Renal cortex interstitium (tissue), 11 donors: ENCODE measurements around the gene SLC1A7. TPM values are rescaled to one million over a fixed set of nuclear protein-coding genes. Genes with fewer than 3 reads are reported as not detected.

Experiments
- DNase-seq, 11 donors: peaks; one replicate each; pipeline ENCODE4 v3.0.0-alpha.2; 2013; ENCODE audit warnings: low read depth in 9 of 11, low spot score in 4 of 11; ENCODE audit errors: extremely low read depth in 1 of 11
- polyA plus RNA-seq, 3 donors: library from polyadenylated mRNA; unstranded; fragments of 120-200 nt; gene quantifications; one replicate each; pipeline ENCODE4 v1.2.1, GENCODE V29; 2013; ENCODE audit not compliant: insufficient read length in 3 of 3

SLC1A7 gene
- polyA plus RNA-seq, 3 donors, result 0.10 to 0.27 TPM; not detected in 1

DNA sequence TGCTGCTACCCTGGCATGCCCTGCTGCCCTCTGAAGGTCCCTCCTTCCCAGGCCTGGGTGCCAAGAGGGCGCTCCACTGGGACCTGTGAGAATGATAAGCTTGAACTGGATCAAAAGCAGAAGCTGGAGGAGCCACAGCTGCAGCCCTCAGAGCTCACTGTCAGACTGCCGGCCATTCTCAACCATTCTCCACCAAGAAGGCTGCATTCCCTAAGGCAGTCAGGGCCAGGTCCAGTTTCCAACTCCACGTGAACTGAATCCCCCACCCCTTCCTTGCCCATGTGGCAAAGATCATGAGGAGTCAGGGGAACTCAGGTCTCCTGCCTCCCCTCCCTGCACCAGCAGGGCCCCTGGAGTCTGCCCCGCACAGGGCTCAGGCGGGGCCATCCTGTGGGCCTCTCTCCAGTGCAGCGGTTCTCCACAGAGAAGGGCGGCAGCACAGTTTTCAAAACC is 19.5 kb downstream of the SLC1A7 start:
- no peak for DNase-seq

DNA sequence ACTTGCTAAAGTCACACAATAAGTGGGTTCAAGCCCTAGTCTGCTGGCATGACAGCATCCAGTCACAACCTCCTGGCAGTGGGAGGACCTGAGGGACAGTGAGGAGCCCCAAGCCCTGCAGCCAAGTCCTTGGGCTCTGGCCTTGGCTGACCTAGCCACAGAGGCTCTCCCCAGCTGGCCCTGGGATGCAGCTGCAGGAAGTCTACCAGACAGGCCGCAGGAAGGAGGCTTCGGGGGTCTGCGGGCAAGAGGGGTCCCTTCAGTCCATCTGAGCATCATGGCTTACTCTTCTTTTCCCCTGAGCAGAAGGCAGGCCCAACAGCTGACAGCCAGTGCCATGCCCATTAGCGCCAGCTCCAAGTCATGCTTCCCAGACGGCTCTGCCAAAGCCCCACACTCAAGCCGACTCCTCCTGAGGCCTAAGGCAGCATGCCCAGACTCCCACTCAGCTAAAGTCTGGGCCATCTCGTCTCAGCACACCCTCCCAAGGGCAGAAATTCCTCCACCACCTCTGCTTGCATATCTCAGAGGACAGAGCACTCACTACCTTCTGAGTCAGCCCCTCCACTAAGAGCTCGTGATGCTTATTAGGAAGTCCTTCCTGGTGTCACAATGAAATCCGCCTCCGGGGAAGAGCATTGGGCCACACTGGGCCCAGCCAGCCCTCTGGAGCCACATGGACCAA is 20.1 kb downstream of the SLC1A7 start:
- no peak for DNase-seq

DNA sequence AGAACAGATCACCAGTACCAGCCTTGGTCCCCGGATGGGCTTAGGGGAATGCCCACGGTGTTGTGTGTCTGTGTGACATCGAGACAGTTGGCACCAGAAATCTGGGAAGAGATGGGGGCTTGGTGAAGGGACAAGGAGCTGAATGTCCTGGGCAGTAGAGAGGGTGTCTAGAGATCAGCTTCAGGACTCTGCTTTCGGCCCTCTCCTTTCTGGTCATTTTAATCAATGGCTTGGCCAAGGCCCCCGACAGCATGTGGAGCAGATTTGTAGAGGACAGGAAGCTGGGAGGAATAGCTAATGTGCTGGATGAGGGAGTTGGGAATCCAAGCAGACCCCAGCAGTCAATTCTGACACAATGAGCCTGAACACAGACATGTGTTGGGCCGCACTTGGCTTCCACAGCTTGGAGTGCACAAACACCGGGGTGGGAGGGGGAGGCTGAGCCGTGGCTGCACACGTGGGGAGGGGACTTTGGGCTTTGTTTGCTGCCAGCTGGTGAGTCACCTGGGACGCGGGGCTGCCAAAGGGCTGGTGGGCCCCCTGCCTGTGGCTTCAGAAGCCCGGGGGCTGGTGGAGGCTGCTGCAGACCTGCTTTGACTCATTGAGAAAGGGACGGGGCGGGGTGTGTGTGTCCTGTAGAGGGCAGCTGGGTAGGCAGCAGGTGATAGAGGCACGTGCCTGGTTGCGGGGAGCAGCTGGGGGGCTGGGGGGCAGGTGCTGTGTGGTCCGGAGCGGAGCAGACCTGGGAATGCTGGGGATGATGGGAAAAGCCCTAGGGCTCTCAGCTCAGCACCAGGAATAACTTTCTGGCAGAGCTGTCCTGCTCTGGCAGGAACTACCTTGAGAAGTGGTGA is 20.9 kb downstream of the SLC1A7 start:
- peak in 1 of 11 donors; percentile 32 for DNase-seq

DNA sequence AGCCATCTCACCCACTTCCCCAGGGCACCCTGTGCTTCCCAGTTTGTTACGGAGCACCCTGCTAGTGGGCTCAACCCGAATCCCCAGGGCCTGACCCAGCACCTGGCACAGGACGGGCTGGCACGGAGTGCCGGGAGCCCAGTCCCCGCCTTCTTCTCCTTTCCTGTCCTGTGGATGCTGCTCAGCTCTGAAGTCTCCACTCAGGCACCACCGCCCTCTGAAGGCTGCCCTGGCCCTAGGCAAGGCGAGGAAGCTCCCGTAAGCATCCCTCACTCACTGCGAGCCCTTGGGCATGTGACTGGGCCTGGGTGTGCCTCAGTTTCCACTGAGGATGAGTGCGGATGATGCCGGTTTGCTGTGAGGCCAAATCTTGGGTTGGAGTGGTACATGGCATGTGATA is 21.8 kb downstream of the SLC1A7 start:
- no peak for DNase-seq

DNA sequence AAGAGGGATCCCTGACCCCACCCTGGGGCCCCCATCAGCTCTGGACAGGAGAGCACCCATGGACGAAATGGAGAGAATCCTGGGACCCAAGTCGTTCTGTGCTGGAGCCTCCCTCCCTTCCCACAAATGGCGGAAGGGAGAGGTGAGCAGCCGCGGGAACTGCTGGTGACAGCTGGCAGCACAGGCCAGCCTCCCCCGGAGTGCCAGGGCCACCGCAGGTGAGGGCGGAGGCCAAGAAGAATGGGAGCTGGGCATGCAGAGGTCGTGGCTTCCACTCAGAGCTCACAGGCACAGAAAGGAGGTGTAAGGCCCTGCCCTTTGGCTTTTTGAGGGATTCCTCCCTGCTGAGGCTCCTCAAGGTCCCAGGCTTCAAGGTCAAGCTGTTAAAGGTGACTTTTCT is 24.6 kb downstream of the SLC1A7 start:
- no peak for DNase-seq

DNA sequence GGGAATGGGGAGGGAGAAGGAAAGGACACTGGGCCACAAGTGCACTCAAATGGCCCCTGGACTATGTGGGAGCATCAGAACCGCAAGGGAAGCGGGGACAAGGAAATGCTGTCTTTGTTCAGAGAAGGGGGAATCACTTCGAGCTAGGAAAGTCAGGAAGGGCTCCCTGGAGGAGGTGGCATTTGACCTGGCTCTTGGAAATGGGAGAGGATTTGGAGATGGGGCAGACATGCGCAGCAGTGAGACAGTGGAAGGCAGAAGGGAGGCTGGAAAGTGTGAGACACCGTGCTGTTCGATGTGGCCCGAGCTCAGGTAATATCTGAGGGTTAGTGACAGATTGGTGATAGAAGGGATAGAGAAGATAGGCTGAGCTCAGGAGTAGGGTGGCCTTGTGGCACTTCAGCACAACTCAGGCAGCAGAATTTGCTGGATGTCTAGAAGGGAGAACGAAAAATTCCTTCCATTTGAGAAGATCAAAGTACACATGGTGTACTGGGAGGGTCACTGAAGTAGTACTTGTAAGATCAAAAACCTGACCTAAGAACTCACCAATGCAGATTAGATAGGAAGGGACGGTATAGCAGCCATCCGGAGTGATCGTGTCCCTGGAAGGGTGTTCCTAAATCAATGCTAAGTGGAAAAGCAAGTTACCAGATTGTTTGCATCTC is 25.4 kb downstream of the SLC1A7 start:
- no peak for DNase-seq

DNA sequence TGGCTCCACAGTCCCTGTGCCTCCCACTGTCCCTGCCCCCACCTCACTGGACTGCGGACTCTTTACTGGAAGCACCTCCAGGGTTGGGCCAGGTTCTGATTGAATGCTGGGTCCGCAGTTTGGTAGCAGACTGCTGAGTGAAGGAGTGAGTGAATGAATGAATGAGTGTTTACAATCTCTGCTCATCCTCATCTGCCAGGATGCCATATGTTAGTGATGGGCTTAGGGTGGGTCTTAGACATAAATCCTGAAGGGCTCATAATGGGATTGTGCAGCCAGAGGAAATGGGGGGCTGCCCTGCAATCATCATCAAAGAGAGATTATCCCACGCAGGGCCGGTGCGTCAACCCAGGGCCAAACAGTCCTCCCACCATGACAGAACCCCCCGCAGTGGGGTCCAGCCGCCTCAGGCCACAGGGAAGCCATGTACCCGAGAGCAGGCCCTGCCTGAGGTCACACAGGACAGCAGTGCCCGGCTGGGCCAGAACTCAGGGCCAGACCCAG is 26.1 kb downstream of the SLC1A7 start:
- DNase-seq, result no peak

DNA sequence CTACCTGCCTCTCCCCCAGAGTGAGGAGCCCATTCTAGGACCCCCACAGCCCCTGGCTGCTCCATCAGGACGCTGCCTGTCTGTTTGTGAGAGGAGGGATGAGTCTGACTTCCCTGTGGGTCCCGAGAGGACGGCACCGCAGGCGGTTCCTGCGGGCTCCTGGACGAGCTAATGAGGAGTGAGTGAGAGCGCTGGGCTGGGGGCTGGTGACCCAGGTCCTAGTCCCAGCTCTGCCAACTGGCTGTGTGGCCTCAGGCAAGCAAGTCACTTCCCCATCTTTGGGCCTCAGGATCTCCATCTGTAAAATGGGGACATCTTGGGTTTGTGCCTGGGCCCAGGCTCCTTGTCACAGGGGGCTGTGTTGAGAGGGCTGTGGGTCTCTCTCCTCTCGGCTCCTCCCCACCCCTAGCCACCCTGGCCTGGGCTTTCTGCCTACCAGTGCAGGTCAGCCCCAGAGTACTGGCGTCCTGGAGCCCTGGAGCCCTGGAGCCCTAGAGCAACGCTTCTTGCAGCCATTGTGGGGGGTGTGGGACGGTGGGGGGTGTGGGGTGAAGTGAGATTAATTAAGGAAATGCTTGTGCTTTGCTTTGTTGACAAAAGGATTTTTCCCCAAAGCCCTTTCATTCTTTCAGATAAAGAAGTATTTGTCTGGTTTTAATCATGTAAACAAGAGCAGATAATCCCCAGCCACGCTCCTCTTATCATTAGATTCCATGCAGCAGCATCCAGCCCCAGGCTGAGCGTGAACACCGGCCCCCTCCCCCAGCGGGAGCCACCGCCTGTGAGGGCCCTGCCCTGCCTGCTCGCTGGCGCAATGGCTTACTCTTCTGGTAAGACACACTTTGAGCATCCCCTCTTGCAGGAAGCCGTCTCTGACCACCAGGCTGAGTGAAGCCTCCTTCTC is 26.8 kb downstream of the SLC1A7 start:
- DNase-seq, result no peak

DNA sequence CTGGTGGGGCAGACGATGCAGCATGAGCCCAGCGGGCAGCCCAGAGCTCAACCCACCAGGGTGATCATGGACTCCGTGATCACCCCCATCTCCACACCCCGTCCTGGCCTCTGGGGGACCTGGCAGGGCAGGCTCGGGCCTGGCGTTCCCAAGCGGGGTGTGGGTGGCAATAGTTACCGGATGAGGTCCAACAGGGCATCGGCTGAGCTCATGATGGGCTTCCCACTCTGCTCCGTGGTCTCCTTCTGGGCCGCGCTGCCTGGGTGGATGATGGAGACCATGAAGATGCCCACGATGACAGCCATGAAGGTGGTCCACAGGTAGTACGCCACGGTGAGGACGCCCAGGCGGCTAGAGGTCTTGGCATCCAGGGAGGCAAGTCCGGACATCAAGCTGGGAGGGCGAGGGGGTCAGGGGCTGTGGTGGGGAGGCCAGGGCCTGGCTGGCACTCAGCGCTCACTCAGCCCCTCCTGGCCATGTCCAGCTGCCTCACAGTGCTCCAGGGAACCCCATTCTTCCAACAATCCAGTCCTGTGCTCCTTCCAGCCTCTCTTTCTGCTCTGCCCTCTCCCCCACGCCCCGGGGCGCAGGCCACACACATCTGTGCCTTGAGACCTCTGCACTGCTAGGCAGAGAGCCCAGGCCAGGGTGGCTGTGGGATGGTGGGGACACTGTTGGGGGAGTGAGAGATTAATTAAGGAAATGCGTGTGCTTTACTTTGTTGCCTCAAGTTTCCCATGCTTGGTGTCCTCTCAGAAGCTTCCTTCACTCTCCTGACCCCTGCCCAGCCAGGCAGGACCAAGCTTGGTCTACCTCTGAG is 27.6 kb downstream of the SLC1A7 start:
- DNase-seq, result no peak

DNA sequence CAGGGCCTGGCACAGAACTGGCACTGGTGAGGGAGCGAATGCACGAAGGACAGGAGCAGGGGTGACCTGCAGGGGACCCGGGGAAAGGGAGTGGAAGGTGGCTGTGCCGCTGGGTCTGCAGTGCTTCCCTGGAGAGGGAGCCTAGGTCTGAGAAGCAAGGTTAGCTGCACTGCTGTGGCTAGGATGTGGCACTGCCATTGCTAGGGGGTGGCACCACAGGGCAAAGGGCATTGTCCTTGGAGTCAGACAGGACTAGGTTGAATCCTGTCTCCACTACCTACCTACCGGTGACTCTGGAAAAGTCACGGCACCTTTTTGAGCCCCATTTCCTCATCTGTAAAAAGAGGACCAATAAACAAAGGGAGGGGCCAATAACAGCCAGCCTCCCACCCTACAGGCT is 28.3 kb downstream of the SLC1A7 start:
- no peak for DNase-seq

DNA sequence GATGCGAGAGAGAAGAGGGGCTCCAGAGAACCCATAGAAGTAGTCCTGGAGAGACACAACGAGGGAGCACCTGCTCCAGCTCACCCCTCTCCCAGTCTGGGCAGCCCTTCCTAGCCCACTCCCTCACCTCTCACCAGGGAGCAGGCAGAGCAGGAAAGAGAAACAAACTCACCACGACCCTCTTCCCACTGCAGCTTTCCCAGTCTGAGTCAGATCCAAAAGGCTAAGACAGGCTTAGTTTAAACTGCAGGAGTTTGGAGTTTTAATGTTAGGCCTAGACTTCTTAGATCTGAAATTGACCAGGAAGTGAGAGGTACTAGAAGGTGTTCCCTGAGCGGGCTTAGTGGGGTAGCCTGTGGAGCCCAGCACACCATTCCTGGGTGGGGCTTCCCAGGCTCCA is 29.6 kb downstream of the SLC1A7 start:
- DNase-seq, result no peak

DNA sequence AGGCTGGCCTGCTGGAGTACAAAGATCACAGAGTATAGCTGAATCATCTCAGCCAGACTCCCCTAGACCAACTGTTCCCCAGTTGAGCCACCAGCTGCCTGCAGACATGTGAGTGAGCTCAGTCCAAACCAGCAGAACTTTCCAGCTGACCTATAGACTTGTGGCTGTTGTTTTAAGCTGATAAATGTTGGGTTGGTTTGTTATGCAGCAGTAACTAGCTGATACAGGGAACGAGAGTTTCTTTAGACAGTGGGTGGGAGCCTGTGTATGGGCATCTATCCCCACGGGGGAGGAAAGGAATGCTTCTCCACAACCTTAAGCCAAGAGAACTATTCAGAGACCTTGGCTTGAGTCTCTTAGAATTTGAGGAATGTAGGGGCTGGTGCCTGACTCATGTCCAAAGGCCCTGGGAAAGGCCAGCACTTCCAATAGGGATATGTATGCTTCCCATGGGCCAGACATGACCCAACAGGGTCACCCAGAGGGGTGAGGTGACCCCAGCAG is 30.1 kb downstream of the SLC1A7 start:
- no peak for DNase-seq

DNA sequence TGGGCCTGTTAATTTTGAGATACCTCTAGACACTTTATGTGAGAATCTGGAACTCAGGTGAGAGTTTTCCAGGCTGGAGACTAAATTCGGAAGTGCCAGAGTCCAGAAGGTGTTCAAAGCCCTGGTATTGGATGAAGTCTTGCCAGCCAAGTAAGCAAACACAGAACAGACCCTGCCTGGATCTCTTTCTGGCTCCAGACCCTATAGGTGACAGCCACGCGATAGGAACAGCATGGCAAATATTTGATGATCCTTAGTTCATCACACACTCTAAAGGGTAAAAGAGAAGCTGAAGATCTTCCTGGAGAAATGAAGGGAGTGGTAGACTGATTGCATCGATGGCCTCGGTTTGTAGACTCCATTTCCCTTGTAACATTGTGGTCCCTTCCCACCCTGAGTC is 30.7 kb downstream of the SLC1A7 start:
- no peak for DNase-seq

DNA sequence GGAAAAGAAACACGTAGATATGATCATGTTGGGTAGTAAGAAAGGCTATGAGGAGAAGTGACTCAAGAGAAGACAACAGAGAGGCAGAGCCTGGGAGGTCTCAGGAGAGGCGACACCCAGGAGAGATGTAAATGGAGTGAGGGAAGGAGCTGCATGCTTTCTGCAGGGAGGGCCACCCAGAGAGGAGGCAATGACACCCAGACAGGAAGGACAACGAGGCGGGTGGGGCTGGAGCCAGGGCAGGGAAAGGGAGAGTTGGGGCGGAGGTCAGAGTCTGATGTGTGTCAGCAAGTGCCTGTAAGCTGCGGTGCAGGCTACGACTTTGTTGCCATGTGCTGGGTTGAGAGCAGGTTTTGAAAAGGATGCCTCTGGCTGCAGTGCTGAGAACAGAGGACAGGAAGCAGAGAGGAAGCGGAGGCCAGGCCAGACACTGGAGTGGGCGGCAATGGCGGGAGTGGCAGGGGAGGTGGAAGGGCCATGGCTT is 31.3 kb downstream of the SLC1A7 start:
- DNase-seq, result no peak

DNA sequence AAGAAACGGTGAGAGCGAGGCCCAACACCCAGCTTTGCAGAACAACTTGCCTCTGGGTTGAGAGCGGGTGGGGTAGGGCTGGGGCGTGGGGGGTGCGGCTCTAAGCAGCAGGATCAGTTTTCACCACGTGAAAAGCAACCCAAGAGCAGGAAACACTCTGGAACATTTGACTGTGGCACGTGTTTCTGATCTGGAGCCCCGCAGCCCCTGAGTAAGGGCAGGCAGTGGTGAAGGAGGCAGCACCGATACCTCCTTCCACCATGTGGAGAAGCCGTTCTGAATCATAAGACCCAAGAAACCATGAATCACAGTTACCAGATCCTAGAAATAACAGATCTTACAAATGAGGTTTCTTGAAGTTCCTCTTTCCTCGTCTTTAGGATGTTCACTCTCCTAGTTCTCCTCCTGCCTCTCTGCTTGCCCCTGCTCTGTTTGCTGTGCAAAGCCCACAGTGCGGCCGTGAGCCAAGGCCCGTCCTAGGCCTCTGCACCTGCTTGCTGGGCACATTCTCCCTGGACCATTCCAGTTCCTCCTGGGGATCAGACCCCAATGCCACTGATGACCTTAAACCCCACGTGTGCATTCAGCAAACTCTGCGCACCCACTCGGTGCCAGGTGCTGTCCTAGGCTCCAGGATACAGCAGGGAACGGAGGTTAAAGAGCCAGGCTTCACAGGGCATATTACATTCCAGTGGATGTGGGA is 31.9 kb downstream of the SLC1A7 start:
- no peak for DNase-seq

DNA sequence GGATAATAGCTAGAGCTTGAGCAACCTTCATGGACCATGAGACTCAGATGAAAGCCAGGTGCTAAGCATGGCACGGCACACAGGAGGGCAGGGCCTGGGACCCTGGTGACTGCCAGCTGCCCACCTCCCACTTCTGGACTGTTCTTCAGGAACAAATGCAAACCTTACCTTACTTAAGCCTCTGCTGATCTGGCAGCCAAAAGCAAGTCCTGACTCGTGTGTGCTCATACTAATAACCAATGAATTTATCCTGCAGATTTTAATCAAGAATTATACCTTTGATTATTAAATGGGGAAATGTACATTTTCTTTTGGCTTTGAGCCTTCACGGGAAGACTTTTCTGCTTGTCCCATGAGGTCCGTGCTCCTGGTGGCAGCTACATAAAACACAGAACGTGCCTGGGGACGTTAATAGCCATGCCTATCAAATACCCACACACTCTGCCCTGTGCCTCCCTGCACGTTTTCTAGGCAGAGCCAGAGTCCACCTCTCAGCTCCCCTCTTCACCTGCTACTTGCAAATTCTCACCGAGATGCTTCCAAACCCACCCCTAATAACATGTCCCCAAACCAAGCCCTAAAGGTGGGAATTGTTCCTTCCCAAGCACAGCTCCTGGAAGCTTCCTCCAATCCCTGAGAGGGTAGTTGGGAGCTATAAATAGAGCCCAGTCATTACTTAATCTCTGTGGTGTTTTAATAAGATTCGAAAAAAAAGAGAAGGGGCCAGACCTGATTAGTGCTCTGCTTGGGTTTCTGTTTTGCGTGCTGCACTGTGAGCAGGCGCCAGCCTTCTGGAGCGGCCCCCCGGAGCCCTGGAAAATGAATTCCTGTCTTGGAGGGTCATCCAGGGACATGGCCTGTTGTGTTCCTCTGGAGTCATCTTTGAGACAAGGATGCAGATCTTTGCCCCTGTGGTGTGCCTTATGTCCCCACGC is 33.5 kb downstream of the SLC1A7 start:
- no peak for DNase-seq
